Common myeloid progenitor, CD34-positive (primary cell): ENCODE results near the gene ZNF524. TPM values are rescaled to one million over a fixed set of nuclear protein-coding genes. Genes with fewer than 3 reads are reported as not detected.
A peak's percentile ranks its signal among the peaks of the same experiment; 100 is the strongest.

Experiments used
- CTCF ChIA-PET: fragments of 350-600 bp; sonication (Branson Sonifier 250); formaldehyde crosslinking; loops from one replicate; lab custom pipeline; 2021; ENCODE audit warnings: antibody characterized with exemption; lab: Charles Lee
- POLR2A ChIA-PET: fragments of 350-600 bp; sonication (Branson Sonifier 250); formaldehyde crosslinking; loops from one replicate; lab custom pipeline; 2021; ENCODE audit warnings: antibody characterized with exemption; lab: Charles Lee
- DNase-seq, 3 donors: peaks; one replicate each; pipeline versions ENCODE4 v3.0.0 to v3.0.0-alpha.2; 2013
- H3K27ac ChIP-seq, 2 experiments: 1 replicate in 1 of 2; 2 replicates in 1 of 2; pipeline ENCODE4 v1.7.0; 2013; ENCODE audit warnings: inconsistent platforms in 2 of 2, low read length in 2 of 2, mild to moderate bottlenecking in 2 of 2, low read depth in 1 of 2, moderate library complexity in 1 of 2; ENCODE audit not compliant: severe bottlenecking in 2 of 2, insufficient read depth in 1 of 2, poor library complexity in 1 of 2
- H3K27me3 ChIP-seq, 5 experiments: replicated peaks in 2 of 5; 1 replicate in 3 of 5; 2 replicates in 2 of 5; pipeline versions ENCODE4 v1.6.1 to v1.7.0; 2013; ENCODE audit warnings: low read length in 4 of 5, mild to moderate bottlenecking in 2 of 5, moderate library complexity in 2 of 5, inconsistent platforms in 1 of 5; ENCODE audit not compliant: insufficient read depth in 5 of 5, control insufficient read depth in 4 of 5
- H3K36me3 ChIP-seq, 4 experiments: 1 replicate in 2 of 4; 2 replicates in 2 of 4; pipeline versions ENCODE4 v1.6.1 to v1.7.0; 2013; ENCODE audit warnings: low read length in 3 of 4, control low read depth in 1 of 4, mild to moderate bottlenecking in 1 of 4; ENCODE audit not compliant: control insufficient read depth in 4 of 4, insufficient read depth in 4 of 4
- H3K4me1 ChIP-seq, 4 experiments: 1 replicate in 3 of 4; 2 replicates in 1 of 4; pipeline versions ENCODE4 v1.6.1 to v1.7.1; 2013; ENCODE audit warnings: low read length in 3 of 4, mild to moderate bottlenecking in 3 of 4, control low read depth in 1 of 4, inconsistent platforms in 1 of 4, moderate library complexity in 1 of 4; ENCODE audit not compliant: control insufficient read depth in 4 of 4, insufficient read depth in 4 of 4; ENCODE audit errors: control extremely low read depth in 1 of 4
- H3K4me3 ChIP-seq, 7 experiments: 1 replicate in 4 of 7; 2 replicates in 3 of 7; pipeline versions ENCODE4 v1.5.1 to v1.7.0; 2013; ENCODE audit warnings: mild to moderate bottlenecking in 7 of 7, low read length in 6 of 7, moderate library complexity in 6 of 7, inconsistent platforms in 2 of 7, low read depth in 2 of 7, control low read depth in 1 of 7; ENCODE audit not compliant: insufficient read depth in 4 of 7, control insufficient read depth in 1 of 7; ENCODE audit errors: extremely low read depth in 1 of 7
- H3K9me3 ChIP-seq, 5 experiments: 1 replicate in 4 of 5; 2 replicates in 1 of 5; pipeline versions ENCODE4 v1.6.1 to v1.7.1; 2013; ENCODE audit warnings: low read length in 4 of 5, mild to moderate bottlenecking in 2 of 5, inconsistent platforms in 1 of 5, low read depth in 1 of 5, moderate library complexity in 1 of 5; ENCODE audit not compliant: control insufficient read depth in 4 of 5, insufficient read depth in 2 of 5; ENCODE audit errors: control extremely low read depth in 1 of 5
- WGBS: methylation state at CpG from one replicate; pipeline ENCODE4 v1.1.5; 2013; ENCODE audit not compliant: insufficient coverage; 5-methylcytosine and 5-hydroxymethylcytosine counted together
- polyA plus RNA-seq: library from polyadenylated mRNA; unstranded; fragments of 120-200 nt; gene quantifications from one replicate; pipeline ENCODE4 v1.2.1, GENCODE V29; 2013

The ZNF524 gene
- polyA plus RNA-seq, result 9.9 TPM

GRCh38 chr19:55599842-55600661 lies at the start of gene ZNF524:
TSS of gene ZNF524 (plus strand) at chr19:55600288. CDS start at chr19:55602113, 1,825 bp downstream.
- peak within 1 kb of the TSS; percentile 93 to 95 for H3K27ac ChIP-seq
- peaks cover 0 to 32% (median 24%) of the 10 kb centered on the region in 4 experiments for H3K4me1 ChIP-seq
- H3K36me3 ChIP-seq, result peaks cover 11 to 27% (median 19%) of the 10 kb centered on the region in 4 experiments
- POLR2A ChIA-PET, result interaction anchor here (0.7 to 2.2 kb wide), 8 partner anchors 15 to 1683 kb away, joined by 3 to 10 read pairs (median 4); partner anchors contain the start of genes ISOC2, ZNF628 and ZNF784
- WGBS, result 0% methylated on average over 52 of the region's 97 CpGs
- no peaks in the 10 kb centered on the region for H3K27me3 ChIP-seq
- CTCF ChIA-PET, result interaction anchor here (1.8 to 2.5 kb wide), 2 partner anchors 19 to 32 kb away, joined by 4 to 12 read pairs; no protein-coding TSS in a partner anchor
- H3K9me3 ChIP-seq, result peaks cover 0 to 2% (median 0%) of the 10 kb centered on the region in 5 experiments
- peak within 1 kb of the TSS; percentile 89 to 98 (median 95) for H3K4me3 ChIP-seq
- DNase-seq, result peak; percentile 94 to 96 (median 95)

- ChIA-PET POLR2A (no interaction called here), CTCF (interaction anchor here (1.2 kb wide), 1 partner anchor 56 kb away, joined by 3 read pairs; no protein-coding TSS in a partner anchor)
- no peaks in the 10 kb centered on the region for H3K9me3 ChIP-seq
- H3K27me3 ChIP-seq, result no peaks in the 10 kb centered on the region
- peaks cover 0 to 28% (median 20%) of the 10 kb centered on the region in 4 experiments for H3K4me1 ChIP-seq
- H3K4me3 ChIP-seq, result no peak overlapping the region
- WGBS, result 100% methylated on average over 3 of the region's 7 CpGs
- no peak for DNase-seq
- H3K27ac ChIP-seq, result no peak overlapping the region
- no peaks in the 10 kb centered on the region for H3K36me3 ChIP-seq
Measured at GRCh38 chr19:55550321-55550650, 49.8 kb upstream of the ZNF524 start.

GRCh38 chr19:55552206-55552605 lies 47.9 kb upstream of the ZNF524 start:
- ChIA-PET CTCF (interaction anchor here (0.7 kb wide), 1 partner anchor 76 kb away, joined by 3 read pairs; the partner anchor contains the start of gene ZNF628), POLR2A (no interaction called here)
- no peak for DNase-seq
- Histone ChIP-seq H3K27me3 (no peaks in the 10 kb centered on the region), H3K4me3 (no peak overlapping the region), H3K36me3 (no peaks in the 10 kb centered on the region), H3K9me3 (no peaks in the 10 kb centered on the region), H3K4me1 (peaks cover 0 to 9% (median 5%) of the 10 kb centered on the region in 4 experiments), H3K27ac (no peak overlapping the region)
- 100% methylated on average over 2 of the region's 5 CpGs for WGBS

- DNase-seq, result no peak
- 96% methylated on average over 12 of the region's 13 CpGs for WGBS
- CTCF ChIA-PET, result interaction anchor here (0.7 kb wide), 1 partner anchor 76 kb away, joined by 3 read pairs; the partner anchor contains the start of gene ZNF628
Measured at GRCh38 chr19:55552620-55553019, 47.5 kb upstream of the ZNF524 start.

GRCh38 chr19:55553217-55554182 lies 46.6 kb upstream of the ZNF524 start:
- POLR2A ChIA-PET, result no interaction called here
- H3K36me3 ChIP-seq, result no peaks in the 10 kb centered on the region
- 84% methylated on average over 11 of the region's 13 CpGs for WGBS
- no peaks in the 10 kb centered on the region for H3K4me1 ChIP-seq
- DNase-seq, result no peak
- H3K9me3 ChIP-seq, result no peaks in the 10 kb centered on the region
- no peaks in the 10 kb centered on the region for H3K27me3 ChIP-seq
- CTCF ChIA-PET, result no interaction called here
- H3K27ac ChIP-seq, result no peak overlapping the region
- no peak overlapping the region for H3K4me3 ChIP-seq

More at GRCh38 chr19:55552620-55553019, 47.5 kb upstream of the ZNF524 start:
- no peaks in the 10 kb centered on the region for H3K9me3 ChIP-seq
- no peaks in the 10 kb centered on the region for H3K27me3 ChIP-seq
- peaks cover 0 to 5% (median 1%) of the 10 kb centered on the region in 4 experiments for H3K4me1 ChIP-seq
- POLR2A ChIA-PET, result no interaction called here
- H3K27ac ChIP-seq, result no peak overlapping the region
- H3K4me3 ChIP-seq, result no peak overlapping the region
- H3K36me3 ChIP-seq, result no peaks in the 10 kb centered on the region

GRCh38 chr19:55554302-55554701 lies 45.8 kb upstream of the ZNF524 start:
- Histone ChIP-seq H3K27ac (no peak overlapping the region), H3K4me3 (no peak overlapping the region), H3K36me3 (no peaks in the 10 kb centered on the region), H3K4me1 (no peaks in the 10 kb centered on the region), H3K9me3 (no peaks in the 10 kb centered on the region), H3K27me3 (no peaks in the 10 kb centered on the region)
- ChIA-PET CTCF (no interaction called here), POLR2A (no interaction called here)
- 96% methylated on average over 6 of the region's 9 CpGs for WGBS
- no peak for DNase-seq
